Measurements from ENCODE around the gene GPS1.

- TF ChIP-seq FOSL2 (IDR thresholded peaks at IDR 0.05; ENCODE audit: borderline replicate concordance, low read depth), result no peak
- TF ChIP-seq RCOR1 (IDR thresholded peaks at IDR 0.05; ENCODE audit: low read length), result no peak
- no peak for TF ChIP-seq NFIC (IDR thresholded peaks at IDR 0.05; ENCODE audit: borderline replicate concordance)
Measured at GRCh38 chr17:82088838-82089722, 37.4 kb downstream of the GPS1 start.

All from SK-N-SH (cell line).